ENCODE results near the gene PCNX3. TPM values are rescaled to one million over a fixed set of nuclear protein-coding genes. Genes with fewer than 3 reads are reported as not detected.
"Not testable (repeated sequence)": the region's sequence is repeated elsewhere in the genome, so short reads cannot be mapped to it uniquely, and the experiment has no call there.

The PCNX3 gene
- total and polyA plus RNA-seq, 7 experiments from 2014 or later = 2.2 to 64.9 (median 54.9) TPM

DNA sequence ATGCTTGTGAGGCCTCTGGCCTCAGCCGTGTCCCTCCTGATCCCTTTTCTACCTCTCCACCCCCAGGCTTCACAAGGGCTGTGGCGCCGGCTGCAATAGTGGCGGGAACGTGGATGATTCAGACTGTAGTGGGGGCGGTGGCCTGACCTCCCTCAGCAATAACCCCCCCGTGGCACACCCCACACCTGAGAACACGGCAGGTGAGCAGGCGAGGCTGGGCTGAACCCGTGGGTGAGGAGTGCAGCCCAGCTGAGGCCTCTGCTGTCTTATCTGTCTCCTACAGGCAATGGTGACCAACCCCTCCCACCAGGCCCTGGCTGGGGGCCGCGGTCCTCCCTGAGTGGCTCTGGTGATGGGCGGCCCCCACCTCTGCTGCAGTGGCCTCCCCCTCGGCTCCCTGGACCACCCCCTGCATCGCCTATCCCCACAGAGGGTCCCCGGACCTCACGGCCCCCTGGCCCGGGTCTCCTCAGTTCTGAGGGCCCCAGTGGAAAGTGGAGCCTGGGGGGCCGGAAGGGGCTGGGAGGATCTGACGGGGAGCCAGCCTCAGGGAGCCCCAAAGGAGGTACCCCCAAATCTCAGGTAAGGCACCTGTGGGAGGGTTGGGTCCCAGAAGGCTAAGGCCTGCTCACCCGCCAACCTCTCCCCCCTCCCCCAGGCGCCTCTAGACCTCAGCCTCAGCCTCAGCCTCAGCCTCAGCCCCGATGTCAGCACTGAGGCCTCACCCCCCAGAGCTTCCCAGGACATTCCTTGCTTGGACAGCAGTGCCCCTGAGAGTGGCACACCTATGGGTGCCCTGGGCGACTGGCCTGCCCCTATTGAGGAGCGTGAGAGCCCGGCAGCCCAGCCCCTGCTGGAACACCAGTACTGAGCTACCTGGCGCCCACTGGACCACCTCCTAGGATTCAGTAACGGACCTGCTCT is 20.8 kb downstream of the PCNX3 start:
- Histone ChIP-seq H3K36me3 (ENCODE audit: control insufficient read depth in 2 of 3, insufficient read depth in 3 of 3, low read length in 3 of 3) (peaks cover 0 to 60% (median 0%) of the 10 kb centered on the region in 3 experiments), H3K27ac (ENCODE audit: low read depth, low read length) (peak overlapping the region; percentile 97), H3K4me1 (ENCODE audit: control insufficient read depth in 2 of 2, insufficient read depth in 2 of 2, low read length in 2 of 2) (peaks cover 32 to 46% of the 10 kb centered on the region in 2 donors), H3K4me3 (ENCODE audit: low read length) (no peak overlapping the region), H3K9me3 (ENCODE audit: control insufficient read depth in 2 of 3, low read length in 3 of 3) (no peaks in the 10 kb centered on the region), H3K27me3 (ENCODE audit: control insufficient read depth in 2 of 2, insufficient read depth in 2 of 2, low read length in 2 of 2) (no peaks in the 10 kb centered on the region)
- intact Hi-C loops (cut with micrococcal nuclease) = no loop called here
- ATAC-seq (no peak), DNase-seq (no peak)
- peaks cover 0 to 28% (median 4%) of the 10 kb centered on the region in 5 donors for H3K36me3 Mint-ChIP-seq
- CTCF ChIA-PET = interaction anchor here (0.6 to 0.7 kb wide), 2 partner anchors 542 to 620 kb away, joined by 3 to 5 read pairs; no protein-coding TSS in a partner anchor
- H3K9me3 Mint-ChIP-seq = no peaks in the 10 kb centered on the region
- peaks cover 20 to 48% (median 41%) of the 10 kb centered on the region in 7 donors for H3K4me1 Mint-ChIP-seq
- H3K27me3 Mint-ChIP-seq = no peaks in the 10 kb centered on the region
- POLR2A ChIA-PET = interaction anchor here (1.0 to 10.4 kb wide), 7 partner anchors 9 to 366 kb away, joined by 3 to 227 read pairs (median 6); partner anchors contain the start of genes PCNX3 and RELA
- peak overlapping the region in 9 of 10 donors; percentile 54 to 97 (median 72) for H3K4me3 Mint-ChIP-seq
- peak overlapping the region; percentile 49 to 99 (median 78) for H3K27ac Mint-ChIP-seq

DNA sequence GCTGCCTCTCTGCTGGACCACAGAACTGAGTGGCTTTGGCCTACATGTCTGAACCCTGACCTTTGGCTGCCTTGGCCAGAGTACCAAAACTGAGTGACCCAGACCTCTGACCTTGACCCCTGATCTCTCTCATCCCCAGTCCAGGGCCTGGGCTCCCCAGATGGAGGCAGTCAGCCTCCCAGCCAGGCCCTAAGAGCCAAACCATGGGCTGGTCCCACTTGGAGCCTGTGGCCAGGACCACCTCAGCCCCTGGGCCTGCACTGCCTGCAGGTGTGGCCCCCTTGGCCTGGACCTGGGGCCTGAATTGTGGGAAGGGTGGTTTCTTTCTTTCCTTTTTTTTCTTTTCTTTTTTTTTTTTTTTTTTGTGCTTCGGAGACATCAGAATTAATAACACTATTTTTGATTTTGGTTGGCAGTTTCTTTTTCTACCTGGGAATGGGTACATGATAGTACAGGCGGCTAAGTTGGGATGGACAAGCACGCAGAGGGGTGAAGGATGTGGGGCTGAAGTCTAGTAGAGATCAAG is 21.5 kb downstream of the PCNX3 start:
- H3K9me3 Mint-ChIP-seq = no peaks in the 10 kb centered on the region
- intact Hi-C loops (cut with micrococcal nuclease) = no loop called here
- no peaks in the 10 kb centered on the region for H3K27me3 ChIP-seq (ENCODE audit: control insufficient read depth in 2 of 2, insufficient read depth in 2 of 2, low read length in 2 of 2)

DNA sequence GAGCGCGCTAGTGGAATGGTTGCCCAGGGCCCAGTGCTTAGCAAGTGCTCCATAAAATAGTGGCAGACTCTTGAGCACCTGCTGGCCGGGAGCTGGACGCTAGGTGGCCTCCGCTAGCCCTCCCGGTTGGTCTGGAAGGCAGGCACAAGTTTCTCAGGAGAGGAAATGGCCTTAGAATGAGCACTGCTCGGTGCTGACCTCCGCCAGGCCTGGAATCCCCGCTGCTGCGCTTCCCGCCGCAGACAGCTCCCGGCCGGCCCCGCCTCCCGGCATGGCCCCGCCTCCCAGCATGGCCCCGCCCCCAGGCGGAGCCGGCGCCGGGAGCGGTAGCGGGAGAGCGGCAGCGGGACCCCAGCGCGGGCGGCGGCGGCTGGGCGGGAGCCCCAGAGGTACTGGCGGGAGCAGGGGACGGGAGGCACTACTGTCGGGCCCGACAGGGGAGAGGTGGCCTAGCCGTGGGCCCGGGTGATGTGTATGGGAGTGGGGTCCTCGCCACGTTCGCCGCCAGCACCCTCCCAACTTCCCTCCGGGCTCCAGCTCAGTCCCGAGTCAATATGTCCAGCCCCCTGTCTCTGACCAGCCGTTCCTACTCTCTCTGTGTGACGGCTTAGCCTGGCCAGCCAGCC is 22.3 kb downstream of the PCNX3 start, which contains the start of gene SIPA1:
TSS of gene SIPA1 (plus strand) at position 308 of the 626 bp plus-strand sequence. CDS start 2,821 bp downstream, outside the sequence.
- peaks cover 0 to 35% (median 4%) of the 10 kb centered on the region in 5 donors for H3K36me3 Mint-ChIP-seq
- no peaks in the 10 kb centered on the region for H3K9me3 Mint-ChIP-seq
- CTCF ChIA-PET = interaction anchor here (0.6 to 2.9 kb wide), 3 partner anchors 12 to 1844 kb away, joined by 3 to 9 read pairs (median 4); no protein-coding TSS in a partner anchor
- ATAC-seq (peak; percentile 62), DNase-seq (peak; percentile 57 to 93 (median 74))
- Histone ChIP-seq H3K36me3 (ENCODE audit: control insufficient read depth in 2 of 3, insufficient read depth in 3 of 3, low read length in 3 of 3) (peaks cover 0 to 58% (median 0%) of the 10 kb centered on the region in 3 experiments), H3K4me3 (ENCODE audit: low read length) (peak within 1 kb of the TSS; percentile 90), H3K9me3 (ENCODE audit: control insufficient read depth in 2 of 3, low read length in 3 of 3) (no peaks in the 10 kb centered on the region), H3K27ac (ENCODE audit: low read depth, low read length) (peak within 1 kb of the TSS; percentile 97), H3K27me3 (ENCODE audit: control insufficient read depth in 2 of 2, insufficient read depth in 2 of 2, low read length in 2 of 2) (no peaks in the 10 kb centered on the region), H3K4me1 (ENCODE audit: control insufficient read depth in 2 of 2, insufficient read depth in 2 of 2, low read length in 2 of 2) (peaks cover 45 to 58% of the 10 kb centered on the region in 2 donors)
- no peaks in the 10 kb centered on the region for H3K27me3 Mint-ChIP-seq
- intact Hi-C loops (cut with micrococcal nuclease) = loop anchor here (1.0 to 2.0 kb wide), 5 partner anchors 14 to 220 kb away; partner anchors contain the start of genes PCNX3 (in 2 of the 2) and CFL1 (in 1 of the 2)
- peak within 1 kb of the TSS; percentile 76 to 100 (median 97) for H3K27ac Mint-ChIP-seq
- peaks cover 26 to 52% (median 47%) of the 10 kb centered on the region in 7 donors for H3K4me1 Mint-ChIP-seq
- peak within 1 kb of the TSS; percentile 89 to 99 (median 95) for H3K4me3 Mint-ChIP-seq
- POLR2A ChIA-PET = interaction anchor here (0.6 to 10.4 kb wide), 12 partner anchors 11 to 1288 kb away, joined by 3 to 227 read pairs (median 6); partner anchors contain the start of genes EHBP1L1, FAM89B, KAT5 and PCNX3

More for the DNA sequence above, 21.5 kb downstream of the PCNX3 start:
- POLR2A ChIA-PET = interaction anchor here (1.0 to 10.4 kb wide), 11 partner anchors 8 to 366 kb away, joined by 3 to 227 read pairs (median 7); partner anchors contain the start of genes EHBP1L1, FAM89B, KAT5 and PCNX3
- Mint-ChIP-seq H3K36me3 (peaks cover 0 to 35% (median 4%) of the 10 kb centered on the region in 5 donors), H3K4me3 (peak overlapping the region; percentile 74 to 99 (median 94)), H3K4me1 (peaks cover 26 to 51% (median 45%) of the 10 kb centered on the region in 7 donors), H3K27me3 (no peaks in the 10 kb centered on the region), H3K27ac (peak overlapping the region; percentile 69 to 99 (median 90))
- ATAC-seq (no peak), DNase-seq (no peak)
- Histone ChIP-seq H3K36me3 (ENCODE audit: control insufficient read depth in 2 of 3, insufficient read depth in 3 of 3, low read length in 3 of 3) (peaks cover 0 to 58% (median 0%) of the 10 kb centered on the region in 3 experiments), H3K4me3 (ENCODE audit: low read length) (peak overlapping the region; percentile 90), H3K9me3 (ENCODE audit: control insufficient read depth in 2 of 3, low read length in 3 of 3) (no peaks in the 10 kb centered on the region), H3K27ac (ENCODE audit: low read depth, low read length) (peak overlapping the region; percentile 97), H3K4me1 (ENCODE audit: control insufficient read depth in 2 of 2, insufficient read depth in 2 of 2, low read length in 2 of 2) (peaks cover 39 to 53% of the 10 kb centered on the region in 2 donors)
- CTCF ChIA-PET = interaction anchor here (2.9 kb wide), 1 partner anchor 11 kb away, joined by 9 read pairs; no protein-coding TSS in a partner anchor

DNA sequence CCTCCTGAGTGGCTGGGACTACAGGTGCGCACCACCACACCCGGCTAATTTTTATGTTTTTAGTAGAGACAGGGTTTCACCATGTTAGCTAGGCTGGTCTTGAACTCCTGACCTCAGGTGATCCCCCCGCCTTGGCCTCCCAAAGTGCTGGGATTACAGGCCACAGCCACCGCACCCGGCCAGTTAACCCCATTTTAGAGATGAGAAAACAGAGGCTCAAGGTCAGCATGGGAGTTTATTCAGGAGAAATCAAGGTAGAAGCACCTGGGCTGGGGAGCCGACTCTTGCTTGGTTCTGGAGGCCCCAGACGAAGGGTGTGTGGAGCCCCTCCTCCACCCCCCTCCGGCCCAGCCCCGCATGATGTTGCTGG is 23.6 kb downstream of the PCNX3 start:
- ChIA-PET CTCF (interaction anchor here (2.9 kb wide), 1 partner anchor 13 kb away, joined by 9 read pairs; no protein-coding TSS in a partner anchor), POLR2A (interaction anchor here (0.7 to 10.4 kb wide), 14 partner anchors 8 to 256 kb away, joined by 4 to 227 read pairs (median 8); partner anchors contain the start of genes EHBP1L1, FAM89B, MALAT1 and PCNX3)
- DNase-seq; H3K27me3 Mint-ChIP-seq; H3K9me3 Mint-ChIP-seq; H3K9me3 ChIP-seq (ENCODE audit: control insufficient read depth in 2 of 3, low read length in 3 of 3); ATAC-seq; H3K27me3 ChIP-seq (ENCODE audit: control insufficient read depth in 2 of 2, insufficient read depth in 2 of 2, low read length in 2 of 2): not testable (repeated sequence)
- intact Hi-C loops (cut with micrococcal nuclease) = loop anchor here in 1 of 2 donors (2.0 kb wide), 1 partner anchor 64 kb away; no protein-coding TSS in a partner anchor
- peak overlapping the region; percentile 89 to 99 (median 95) for H3K4me3 Mint-ChIP-seq
- peaks cover 0 to 43% (median 4%) of the 10 kb centered on the region in 5 donors for H3K36me3 Mint-ChIP-seq
- peaks cover 3 to 68% (median 7%) of the 10 kb centered on the region in 3 experiments for H3K36me3 ChIP-seq (ENCODE audit: control insufficient read depth in 2 of 3, insufficient read depth in 3 of 3, low read length in 3 of 3)
- H3K4me1 ChIP-seq (ENCODE audit: control insufficient read depth in 2 of 2, insufficient read depth in 2 of 2, low read length in 2 of 2) = peaks cover 54 to 59% of the 10 kb centered on the region in 2 donors
- peaks cover 30 to 57% (median 49%) of the 10 kb centered on the region in 7 donors for H3K4me1 Mint-ChIP-seq
- H3K27ac Mint-ChIP-seq = peak overlapping the region; percentile 76 to 100 (median 97)
- H3K27ac ChIP-seq (ENCODE audit: low read depth, low read length) = peak overlapping the region; percentile 97
- H3K4me3 ChIP-seq (ENCODE audit: low read length) = peak overlapping the region; percentile 90

DNA sequence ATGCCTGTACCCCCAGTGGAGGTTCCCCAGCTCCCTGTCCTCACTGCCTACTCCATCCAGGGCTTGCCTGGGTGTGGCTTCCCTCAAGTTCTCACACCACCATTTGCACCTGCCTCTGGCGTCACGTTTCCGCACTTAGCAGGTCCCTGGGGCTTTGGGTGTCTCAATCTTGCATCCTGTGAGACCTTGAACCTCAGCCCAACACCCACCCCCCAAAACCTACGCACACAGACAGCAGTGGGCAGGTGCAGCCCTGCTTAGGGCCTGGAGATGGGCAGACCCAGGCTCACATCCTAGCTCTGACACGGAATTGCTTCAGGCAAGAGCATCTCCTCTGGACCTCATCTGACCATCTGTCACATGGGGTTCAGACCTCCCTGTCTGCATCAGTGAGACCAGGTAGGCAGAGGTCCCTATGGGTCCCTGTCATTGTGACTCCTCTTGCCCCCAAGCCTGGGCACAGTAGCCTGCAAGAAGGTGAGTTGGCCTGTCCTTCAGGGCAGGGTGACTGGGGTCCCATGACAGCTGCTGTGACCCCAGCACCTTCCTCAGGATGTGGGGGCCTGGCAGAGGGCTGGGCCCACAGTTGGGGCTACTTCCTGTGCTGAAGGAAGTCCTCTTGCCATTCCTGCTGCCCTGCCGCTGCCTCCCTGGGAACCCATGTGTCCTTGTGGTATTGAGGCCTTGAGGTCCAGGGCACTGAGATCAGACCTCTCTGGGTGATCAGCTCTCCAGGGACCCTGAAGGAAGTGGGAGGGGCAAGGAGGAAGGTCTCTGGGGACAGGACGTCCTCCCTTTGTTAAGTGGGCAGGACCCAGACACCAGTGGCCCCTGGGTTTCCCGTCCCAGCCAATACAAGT is 24.3 kb downstream of the PCNX3 start:
- Histone ChIP-seq H3K4me3 (ENCODE audit: low read length) (peak overlapping the region; percentile 90), H3K4me1 (ENCODE audit: control insufficient read depth in 2 of 2, insufficient read depth in 2 of 2, low read length in 2 of 2) (peaks cover 54 to 62% of the 10 kb centered on the region in 2 donors), H3K27me3 (ENCODE audit: control insufficient read depth in 2 of 2, insufficient read depth in 2 of 2, low read length in 2 of 2) (no peaks in the 10 kb centered on the region), H3K36me3 (ENCODE audit: control insufficient read depth in 2 of 3, insufficient read depth in 3 of 3, low read length in 3 of 3) (peaks cover 10 to 68% (median 11%) of the 10 kb centered on the region in 3 experiments), H3K27ac (ENCODE audit: low read depth, low read length) (peak overlapping the region; percentile 97), H3K9me3 (ENCODE audit: control insufficient read depth in 2 of 3, low read length in 3 of 3) (no peaks in the 10 kb centered on the region)
- no peaks in the 10 kb centered on the region for H3K27me3 Mint-ChIP-seq
- peaks cover 32 to 59% (median 53%) of the 10 kb centered on the region in 7 donors for H3K4me1 Mint-ChIP-seq
- DNase-seq = peak in 8 of 9 donors; percentile 51 to 90 (median 89)
- H3K4me3 Mint-ChIP-seq = peak overlapping the region; percentile 89 to 99 (median 95)
- peaks cover 0 to 2% (median 0%) of the 10 kb centered on the region in 11 donors for H3K9me3 Mint-ChIP-seq
- H3K36me3 Mint-ChIP-seq = peaks cover 0 to 46% (median 4%) of the 10 kb centered on the region in 5 donors
- H3K27ac Mint-ChIP-seq = peak overlapping the region; percentile 76 to 100 (median 97)
- CTCF ChIA-PET = interaction anchor here (0.6 to 2.9 kb wide), 3 partner anchors 9 to 17 kb away, joined by 3 to 9 read pairs (median 3); no protein-coding TSS in a partner anchor
- POLR2A ChIA-PET = interaction anchor here (0.7 to 10.4 kb wide), 17 partner anchors 9 to 1638 kb away, joined by 3 to 227 read pairs (median 6); partner anchors contain the start of genes CCDC85B, EHBP1L1, FAM89B and MALAT1
- intact Hi-C loops (cut with micrococcal nuclease) = loop anchor here in 1 of 2 donors (1.0 to 2.0 kb wide), 2 partner anchors 65 to 233 kb away; no protein-coding TSS in a partner anchor
- ATAC-seq = peak; percentile 83
